Heart right ventricle (tissue), 16 donors: ENCODE data around the gene SIK2. TPM values are rescaled to one million over a fixed set of nuclear protein-coding genes. Genes with fewer than 3 reads are reported as not detected.
A peak's percentile ranks its signal among the peaks of the same experiment; 100 is the strongest.

Experiments
- ATAC-seq, 8 donors: fragments of 200-7000 bp; cut with Tn5 transposase; one replicate each; pipeline ENCODE4 v1.9.1; 2020; ENCODE audit warnings: mild to moderate bottlenecking in 8 of 8, moderate library complexity in 8 of 8, moderate number of reproducible peaks in 1 of 8
- DNase-seq, 2 donors: peaks; one replicate each; pipeline ENCODE4 v3.0.0-alpha.2; 2020
- H3K27ac ChIP-seq, 10 donors: fragments of 200-600 bp; sonication (generic) in 2 of 10; one replicate each; pipeline versions ENCODE4 v1.5.0 to v1.8.0; 2020 to 2022; ENCODE audit warnings: mild to moderate bottlenecking in 3 of 10
- H3K27me3 ChIP-seq, 7 donors: fragments of 200-600 bp; one replicate each; pipeline ENCODE4 v1.8.0; 2021 to 2022; ENCODE audit warnings: mild to moderate bottlenecking in 2 of 7
- H3K36me3 ChIP-seq, 9 donors: fragments of 200-600 bp; sonication (generic) in 1 of 9; one replicate each; pipeline versions ENCODE4 v1.5.0 to v1.8.0; 2020 to 2022; ENCODE audit warnings: mild to moderate bottlenecking in 2 of 9
- H3K4me1 ChIP-seq, 9 donors: fragments of 200-600 bp; sonication (generic) in 1 of 9; one replicate each; pipeline versions ENCODE4 v1.5.0 to v1.8.0; 2020 to 2022; ENCODE audit warnings: mild to moderate bottlenecking in 4 of 9
- H3K4me3 ChIP-seq, 10 donors: fragments of 200-600 bp; sonication (generic) in 2 of 10; one replicate each; pipeline versions ENCODE4 v1.5.0 to v1.8.0; 2020 to 2022; ENCODE audit warnings: mild to moderate bottlenecking in 7 of 10, moderate library complexity in 2 of 10
- H3K9me3 ChIP-seq, 11 donors: fragments of 200-600 bp in 10 of 11; sonication (generic) in 2 of 11; one replicate each; pipeline versions ENCODE4 v1.5.0 to v1.8.0; 2013 to 2022; ENCODE audit warnings: mild to moderate bottlenecking in 2 of 11, control low read depth in 1 of 11, moderate library complexity in 1 of 11
- whole genome bisulfite sequencing, 2 donors: extraction: QIAGEN DNeasy Blood & Tissue Kit; methylation state at CpG; one replicate each; pipeline ENCODE4 v1.1.7; 2013; ENCODE audit warnings: inconsistent platforms in 1 of 2; 5-methylcytosine and 5-hydroxymethylcytosine counted together
- intact Hi-C, 10 donors: fragments of 100-400 bp; cut with DNase I; formaldehyde crosslinking; loops; one replicate each; pipeline versions ENCODE4 v1.11.1 to v1.14.2; 2022
- polyA plus RNA-seq, 2 donors: library from polyadenylated mRNA; stranded (reverse); fragments of 200-250 nt; gene quantifications; one replicate each; pipeline ENCODE4 v1.2.3, GENCODE V29; 2013
- total RNA-seq, 10 donors: library from RNA; stranded (reverse); fragmentation: NEBNext Ultra II Directional in 3 of 10; extraction: Animal tissue kit (Norgen Biotek cat#: 25700) in 3 of 10; gene quantifications; one replicate each; pipeline versions ENCODE4 v1.2.1 to v1.2.4, GENCODE V29; 2021 to 2023
- TF ChIP-seq, protein P1 (sequence below), 9 donors: fragments of 200-600 bp; sonication (generic) in 2 of 9; IDR thresholded peaks; one replicate each; pipeline versions ENCODE4 v1.5.0 to v1.8.0; 2021 to 2022; ENCODE audit warnings: antibody characterized with exemption in 9 of 9, mild to moderate bottlenecking in 5 of 9, moderate library complexity in 1 of 9
- donor health status: Arrhythmogenic right ventricular cardiomyopathy.
- donor health status: ischemic (EF 13 %, LVEDD 7.1; RV severe dilation, severe dysfunction).
- donor health status: healthy with polysubstance abuse.
- donor health status: DM: no; HTN: yes; CAD: no.
- donor health status: DM: no; HTN: no; CAD: no.
- donor health status: ischemic (EF 25% LVEDD 6.9; RV normal size, moderate dysfunction).
- donor health status: ischemic (EF 25% LVEDD 5.7; RV mildly dilated, moderate dysfunction).
- donor health status: healthy.
- donor health status: DM: yes; HTN: yes; CAD: no.
- donor health status: Ischemic cardiomyopathy.
- donor health status: ischemic (EF 35%, LVEDD 5.7; RV mildly dilated, moderate dysfunction).
- donor health status: nonischemic (EF 11% LVEDD 7.7; RV severe dilation, severe dysfunction).
- donor health status: DM: yes; HTN: yes; CAD: no.
- donor health status: PGD.
- donor health status: ischemic (EF 29% LVEDD 5.4; RV normal size, mild dysfunction).
- donor health status: nonischemic (EF 23%, LVEDD 6.1; RV moderate dilation, normal function).

Gene SIK2
- total and polyA plus RNA-seq, 12 donors, result 4.1 to 41.6 (median 28.8) TPM

DNA sequence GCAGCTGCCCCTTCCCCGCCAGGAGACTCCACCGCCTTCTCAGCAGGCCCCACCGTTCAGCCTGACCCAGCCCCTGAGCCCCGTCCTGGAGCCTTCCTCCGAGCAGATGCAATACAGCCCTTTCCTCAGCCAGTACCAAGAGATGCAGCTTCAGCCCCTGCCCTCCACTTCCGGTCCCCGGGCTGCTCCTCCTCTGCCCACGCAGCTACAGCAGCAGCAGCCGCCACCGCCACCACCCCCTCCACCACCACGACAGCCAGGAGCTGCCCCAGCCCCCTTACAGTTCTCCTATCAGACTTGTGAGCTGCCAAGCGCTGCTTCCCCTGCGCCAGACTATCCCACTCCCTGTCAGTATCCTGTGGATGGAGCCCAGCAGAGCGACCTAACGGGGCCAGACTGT lies 121.3 kb downstream of the SIK2 start:
- H3K27me3 ChIP-seq, result no peaks in the 10 kb centered on the region
- peak overlapping the region in 2 of 10 donors; percentile 5 to 24 for H3K27ac ChIP-seq
- no peaks in the 10 kb centered on the region for H3K9me3 ChIP-seq
- intact Hi-C loops, result no loop called here
- peaks cover 0 to 96% (median 67%) of the 10 kb centered on the region in 9 donors for H3K36me3 ChIP-seq
- peaks cover 0 to 26% (median 6%) of the 10 kb centered on the region in 9 donors for H3K4me1 ChIP-seq
- DNase-seq (no peak), ATAC-seq (peak in 6 of 8 donors; percentile 21 to 47 (median 24))
- H3K4me3 ChIP-seq, result no peak overlapping the region
- 62 to 68% methylated on average over 15 of the region's 15 CpGs for WGBS, 2 donors
- TF ChIP-seq, protein P1, sequence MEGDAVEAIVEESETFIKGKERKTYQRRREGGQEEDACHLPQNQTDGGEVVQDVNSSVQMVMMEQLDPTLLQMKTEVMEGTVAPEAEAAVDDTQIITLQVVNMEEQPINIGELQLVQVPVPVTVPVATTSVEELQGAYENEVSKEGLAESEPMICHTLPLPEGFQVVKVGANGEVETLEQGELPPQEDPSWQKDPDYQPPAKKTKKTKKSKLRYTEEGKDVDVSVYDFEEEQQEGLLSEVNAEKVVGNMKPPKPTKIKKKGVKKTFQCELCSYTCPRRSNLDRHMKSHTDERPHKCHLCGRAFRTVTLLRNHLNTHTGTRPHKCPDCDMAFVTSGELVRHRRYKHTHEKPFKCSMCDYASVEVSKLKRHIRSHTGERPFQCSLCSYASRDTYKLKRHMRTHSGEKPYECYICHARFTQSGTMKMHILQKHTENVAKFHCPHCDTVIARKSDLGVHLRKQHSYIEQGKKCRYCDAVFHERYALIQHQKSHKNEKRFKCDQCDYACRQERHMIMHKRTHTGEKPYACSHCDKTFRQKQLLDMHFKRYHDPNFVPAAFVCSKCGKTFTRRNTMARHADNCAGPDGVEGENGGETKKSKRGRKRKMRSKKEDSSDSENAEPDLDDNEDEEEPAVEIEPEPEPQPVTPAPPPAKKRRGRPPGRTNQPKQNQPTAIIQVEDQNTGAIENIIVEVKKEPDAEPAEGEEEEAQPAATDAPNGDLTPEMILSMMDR (IDR thresholded peaks at IDR 0.05), result no peak

DNA sequence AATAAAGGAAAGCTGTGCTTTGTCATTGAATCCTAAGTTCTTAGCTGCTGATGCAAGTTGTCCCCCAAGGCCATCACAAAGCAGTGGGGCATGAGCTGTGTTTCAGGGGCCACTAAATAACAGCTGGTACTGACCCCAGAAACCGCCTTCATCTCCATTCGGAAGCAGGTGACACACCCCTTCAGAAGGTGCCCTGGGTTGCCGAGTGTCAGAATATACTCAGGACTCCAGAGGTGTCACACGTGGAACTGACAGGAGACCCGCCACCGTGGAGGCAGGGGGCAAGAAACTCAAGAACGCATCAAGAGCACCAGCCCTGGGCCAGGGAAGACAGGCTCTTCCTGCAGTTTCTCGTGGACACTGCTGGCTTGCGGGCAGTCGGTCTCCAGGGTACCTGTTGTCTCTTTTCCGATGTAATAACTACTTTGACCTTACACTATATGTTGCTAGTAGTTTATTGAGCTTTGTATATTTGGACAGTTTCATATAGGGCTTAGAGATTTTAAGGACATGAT lies 122.4 kb downstream of the SIK2 start:
- H3K36me3 ChIP-seq, result peaks cover 0 to 90% (median 64%) of the 10 kb centered on the region in 9 donors
- 92 to 94% methylated on average over 11 of the region's 11 CpGs for WGBS, 2 donors
- intact Hi-C loops, result no loop called here

DNA sequence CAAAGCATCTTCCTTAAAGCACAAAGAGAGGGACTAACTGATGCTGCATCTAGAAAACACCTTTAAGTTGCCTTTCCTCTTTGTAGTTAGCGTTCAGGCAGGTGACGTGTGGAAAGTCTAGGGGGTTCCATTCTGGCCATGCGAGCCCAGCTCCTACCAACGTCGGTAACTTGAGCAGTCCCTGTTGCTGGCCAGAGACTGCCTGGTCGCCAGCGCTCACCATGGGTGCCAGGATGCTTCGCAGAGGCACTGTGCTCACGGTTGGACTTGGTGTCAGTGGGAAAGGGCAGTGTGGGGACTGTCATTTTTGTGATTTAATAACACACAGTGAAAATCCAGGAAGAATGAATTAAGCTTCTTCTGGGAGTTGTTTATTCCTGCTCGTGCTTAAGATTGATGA lies 123.4 kb downstream of the SIK2 start:
- no peak for DNase-seq
- Histone ChIP-seq H3K36me3 (peaks cover 0 to 80% (median 54%) of the 10 kb centered on the region in 9 donors), H3K4me1 (peaks cover 12 to 38% (median 23%) of the 10 kb centered on the region in 9 donors), H3K27ac (no peak overlapping the region), H3K27me3 (no peaks in the 10 kb centered on the region), H3K4me3 (no peak overlapping the region), H3K9me3 (no peaks in the 10 kb centered on the region)
- TF ChIP-seq, protein P1 (IDR thresholded peaks at IDR 0.05), result no peak
- no peak for ATAC-seq
- 90 to 93% methylated on average over 10 of the region's 10 CpGs for WGBS, 2 donors
- intact Hi-C loops, result no loop called here

More for the DNA sequence above, 122.4 kb downstream of the SIK2 start:
- H3K27ac ChIP-seq, result no peak overlapping the region
- TF ChIP-seq, protein P1 (IDR thresholded peaks at IDR 0.05), result no peak
- DNase-seq (no peak), ATAC-seq (no peak)
- H3K9me3 ChIP-seq, result no peaks in the 10 kb centered on the region
- H3K4me1 ChIP-seq, result peaks cover 5 to 33% (median 13%) of the 10 kb centered on the region in 9 donors
- no peak overlapping the region for H3K4me3 ChIP-seq
- no peaks in the 10 kb centered on the region for H3K27me3 ChIP-seq

DNA sequence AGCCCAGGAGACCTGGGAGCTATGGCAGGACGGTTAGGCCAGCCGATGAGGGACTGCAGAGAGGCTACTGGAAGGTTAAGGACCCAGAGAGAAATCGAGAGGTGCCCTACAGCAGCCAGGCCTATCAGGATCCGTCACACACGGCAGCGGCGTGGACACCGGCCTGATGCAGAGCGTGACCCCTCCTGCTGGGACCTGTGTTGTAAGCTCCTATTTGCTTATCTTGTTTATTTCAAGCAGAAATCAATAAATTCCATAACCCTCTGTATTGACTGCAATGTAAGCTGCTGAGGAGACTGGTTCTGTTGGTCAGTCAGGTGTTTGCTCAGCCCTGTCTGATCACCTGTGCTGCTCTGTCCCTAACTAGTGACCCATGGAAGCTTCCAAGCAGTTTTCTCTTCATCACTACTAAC lies 124.1 kb downstream of the SIK2 start:
- Histone ChIP-seq H3K4me3 (no peak overlapping the region), H3K27me3 (no peaks in the 10 kb centered on the region), H3K36me3 (peaks cover 0 to 73% (median 47%) of the 10 kb centered on the region in 9 donors), H3K9me3 (no peaks in the 10 kb centered on the region), H3K27ac (no peak overlapping the region), H3K4me1 (peaks cover 17 to 40% (median 26%) of the 10 kb centered on the region in 9 donors)
- DNase-seq (no peak), ATAC-seq (no peak)
- intact Hi-C loops, result no loop called here
- TF ChIP-seq, protein P1 (IDR thresholded peaks at IDR 0.05), result no peak
- WGBS, 2 donors, result 89 to 93% methylated on average over 9 of the region's 9 CpGs
